ENCODE measurements around the gene PLSCR3.

The PLSCR3 gene

GRCh38 chr17:7426203-7426863 is 32.0 kb upstream of the PLSCR3 start:
- DNase-seq = no peak

- DNase-seq = no peak
Measured at GRCh38 chr17:7425756-7426155, 31.4 kb upstream of the PLSCR3 start.

GRCh38 chr17:7425316-7425715 is 31.0 kb upstream of the PLSCR3 start, which contains the start of gene SPEM2:
Gene SPEM2, plus strand, starts transcription at chr17:7425616. Its CDS starts 73 bp downstream, at chr17:7425689.
- no peak for DNase-seq

- no peak for DNase-seq
Measured at GRCh38 chr17:7423679-7424078, 29.4 kb upstream of the PLSCR3 start.

- no peak for DNase-seq
Measured at GRCh38 chr17:7421186-7421585, 26.9 kb upstream of the PLSCR3 start.

- no peak for DNase-seq
Measured at GRCh38 chr17:7419819-7420610, 25.7 kb upstream of the PLSCR3 start, which contains the start of gene SPEM1. Gene SPEM1, plus strand, starts transcription at chr17:7420324. Its CDS starts 61 bp downstream, at chr17:7420385.

- DNase-seq = no peak
Measured at GRCh38 chr17:7418472-7419152, 24.3 kb upstream of the PLSCR3 start.

GRCh38 chr17:7417056-7417655 is 22.8 kb upstream of the PLSCR3 start:
- no peak for DNase-seq

GRCh38 chr17:7416323-7416722 is 22.0 kb upstream of the PLSCR3 start:
- no peak for DNase-seq

GRCh38 chr17:7415784-7416183 is 21.5 kb upstream of the PLSCR3 start:
- DNase-seq = no peak

GRCh38 chr17:7414837-7415236 is 20.5 kb upstream of the PLSCR3 start:
- no peak for DNase-seq

- no peak for DNase-seq
Measured at GRCh38 chr17:7413346-7413985, 19.1 kb upstream of the PLSCR3 start.

GRCh38 chr17:7411427-7411750 is 17.1 kb upstream of the PLSCR3 start:
- DNase-seq = no peak

- no peak for DNase-seq
Measured at GRCh38 chr17:7410634-7411426, 16.5 kb upstream of the PLSCR3 start.

GRCh38 chr17:7409716-7410115 is 15.4 kb upstream of the PLSCR3 start:
- no peak for DNase-seq

GRCh38 chr17:7408863-7409262 is 14.5 kb upstream of the PLSCR3 start:
- no peak for DNase-seq

GRCh38 chr17:7408252-7408727 is 14.0 kb upstream of the PLSCR3 start:
- no peak for DNase-seq

GRCh38 chr17:7407485-7408251 is 13.3 kb upstream of the PLSCR3 start, which contains the start of gene NLGN2:
Gene NLGN2, plus strand, starts transcription at chr17:7407845. Its CDS starts 411 bp downstream, at chr17:7408256.
- no peak for DNase-seq

GRCh38 chr17:7407082-7407481 is 12.8 kb upstream of the PLSCR3 start:
- no peak for DNase-seq

GRCh38 chr17:7406235-7406825 is 12.0 kb upstream of the PLSCR3 start:
- no peak for DNase-seq
